Globus pallidus (tissue), 1 donor: ENCODE measurements around the gene ANKRD2.

Source experiments
- DNase-seq: peaks from one replicate; pipeline ENCODE4 v3.0.0-alpha.2; 2015; ENCODE audit warnings: low spot score

The ANKRD2 gene

DNA sequence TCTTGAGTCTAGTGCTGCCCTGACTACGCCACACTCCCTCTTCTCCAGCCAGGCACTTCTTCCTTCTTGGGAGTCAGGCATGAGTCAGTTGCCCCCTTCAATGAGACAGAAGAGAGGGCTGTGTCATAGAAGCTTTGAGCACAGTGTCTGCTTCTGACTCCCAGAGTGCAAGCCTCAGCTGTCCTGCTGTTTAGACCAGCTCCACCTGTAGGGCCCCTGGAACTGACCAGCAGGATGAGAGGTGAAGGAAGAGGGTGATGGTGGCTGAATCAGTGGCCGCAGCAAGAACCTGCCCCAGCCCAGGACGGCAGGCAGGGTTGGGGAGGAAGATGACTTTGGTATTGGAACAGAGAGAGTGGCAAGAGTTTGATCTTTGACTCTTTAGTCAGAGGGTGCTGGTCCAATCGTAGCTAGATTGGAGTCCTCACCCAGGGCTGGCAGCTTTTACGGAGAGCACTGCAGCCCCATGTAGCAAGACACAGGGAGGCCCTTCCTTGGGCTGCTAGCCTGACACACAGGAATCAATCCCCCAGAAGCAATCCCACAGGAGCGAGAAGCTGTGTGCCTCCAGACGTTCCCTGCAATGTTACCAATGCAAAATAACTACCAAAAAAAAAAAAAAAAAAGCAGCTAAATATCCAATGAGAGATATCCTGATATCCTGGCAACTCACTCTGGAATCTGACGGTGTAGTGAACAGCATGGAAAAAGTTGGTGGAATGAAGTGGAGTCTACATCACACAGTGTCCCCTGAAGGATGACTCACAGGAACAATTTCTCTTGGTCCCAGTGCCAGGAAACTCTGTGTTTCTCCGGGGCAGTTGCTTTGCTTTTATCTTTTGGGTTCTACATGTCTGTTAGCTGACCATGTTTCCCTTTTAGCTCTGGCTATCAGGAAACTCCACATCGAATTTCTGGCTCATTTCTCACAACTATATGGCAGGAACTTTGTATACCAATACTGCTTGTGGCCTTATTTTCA, 23.8 kb downstream of the ANKRD2 start:
- DNase-seq, result no peak

DNA sequence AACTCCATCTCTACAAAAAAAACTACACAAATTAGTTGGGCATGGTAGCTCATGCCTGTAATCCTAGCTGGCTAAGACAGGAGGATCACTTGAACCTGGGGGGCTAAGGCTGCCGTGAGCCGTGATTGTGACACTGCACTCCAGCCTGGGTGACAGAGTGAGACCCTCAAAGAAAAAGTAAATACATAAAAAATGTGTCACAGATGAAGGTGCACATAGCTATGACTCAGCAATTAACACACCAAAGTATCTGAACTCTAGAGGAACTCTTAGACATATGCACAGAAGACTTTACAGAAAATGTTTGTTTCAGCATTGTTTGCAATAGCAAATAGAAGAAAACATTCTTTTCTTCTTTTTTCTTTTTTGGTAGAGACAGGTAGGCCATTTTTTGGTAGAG, 25.2 kb downstream of the ANKRD2 start:
- DNase-seq, result no peak

DNA sequence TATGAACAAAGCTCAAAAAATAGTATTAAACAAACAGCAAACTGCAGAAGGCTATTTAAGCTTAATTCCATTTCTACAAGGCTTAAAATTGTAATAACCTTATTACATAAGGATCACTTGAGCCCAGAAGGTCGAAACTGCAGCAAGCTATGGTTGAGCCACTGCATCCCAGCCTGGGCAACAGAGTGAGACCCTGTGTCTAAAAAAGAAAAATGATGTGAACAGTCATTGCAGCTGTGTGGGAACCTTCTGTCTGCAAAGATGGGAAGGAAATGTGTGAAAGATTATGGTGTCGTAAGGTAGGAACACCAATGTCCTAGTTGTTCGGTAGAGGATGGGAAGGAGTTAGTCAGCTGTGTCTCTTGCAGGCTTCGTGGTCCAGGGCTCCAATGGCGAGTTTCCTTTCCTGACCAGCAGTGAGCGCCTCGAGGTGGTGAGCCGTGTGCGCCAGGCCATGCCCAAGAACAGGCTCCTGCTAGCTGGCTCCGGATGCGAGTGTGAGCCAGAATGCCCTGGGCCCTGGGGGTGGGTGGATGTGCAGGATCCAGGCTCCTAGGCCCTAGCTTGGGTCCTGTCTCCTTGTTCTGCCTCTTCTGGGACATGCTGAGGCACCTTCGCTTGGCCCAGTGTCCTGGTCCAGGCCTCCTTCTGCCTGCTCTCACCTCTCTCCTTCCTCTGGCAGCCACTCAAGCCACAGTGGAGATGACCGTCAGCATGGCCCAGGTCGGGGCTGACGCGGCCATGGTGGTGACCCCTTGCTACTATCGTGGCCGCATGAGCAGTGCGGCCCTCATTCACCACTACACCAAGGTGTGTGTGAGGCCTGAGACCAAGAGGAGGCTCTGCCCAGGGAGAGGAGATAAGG, 26.1 kb downstream of the ANKRD2 start:
- no peak for DNase-seq

DNA sequence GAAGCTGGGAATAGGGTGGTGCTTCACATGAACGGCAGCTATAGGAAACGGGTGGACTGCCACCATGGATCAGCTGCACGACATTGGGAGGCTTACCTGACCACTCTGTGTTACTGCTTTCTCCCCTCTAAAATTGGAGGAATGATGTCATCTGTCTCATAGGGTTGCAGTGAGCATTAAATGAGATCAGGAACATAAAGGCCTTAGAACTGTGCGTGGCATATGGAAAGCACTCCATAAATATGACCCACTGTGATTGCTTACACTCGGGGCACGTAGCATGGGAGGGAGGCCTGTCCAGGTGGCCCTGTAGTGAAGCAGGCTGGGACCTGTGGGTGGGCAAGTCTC, 26.7 kb downstream of the ANKRD2 start:
- no peak for DNase-seq

DNA sequence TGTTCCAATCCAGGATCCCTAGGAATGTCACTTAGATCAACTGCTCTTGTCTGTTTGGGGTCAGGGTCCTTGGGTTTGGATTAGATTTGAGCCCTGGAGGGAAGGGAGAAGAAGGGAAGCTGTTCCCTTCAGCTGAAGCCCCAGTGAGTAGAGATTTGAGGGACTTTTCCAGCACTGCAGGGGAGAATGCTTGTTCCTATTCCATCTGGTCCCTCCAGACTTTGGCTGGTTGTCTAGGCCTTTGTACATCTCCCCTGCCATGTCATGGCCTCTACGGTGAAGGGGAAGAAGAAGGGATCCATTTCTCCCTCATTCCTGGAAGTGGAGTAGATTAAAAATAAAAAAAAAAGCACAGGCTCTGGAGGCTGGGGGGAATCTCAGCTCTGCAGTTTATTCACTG, 28.0 kb downstream of the ANKRD2 start:
- DNase-seq, result no peak

DNA sequence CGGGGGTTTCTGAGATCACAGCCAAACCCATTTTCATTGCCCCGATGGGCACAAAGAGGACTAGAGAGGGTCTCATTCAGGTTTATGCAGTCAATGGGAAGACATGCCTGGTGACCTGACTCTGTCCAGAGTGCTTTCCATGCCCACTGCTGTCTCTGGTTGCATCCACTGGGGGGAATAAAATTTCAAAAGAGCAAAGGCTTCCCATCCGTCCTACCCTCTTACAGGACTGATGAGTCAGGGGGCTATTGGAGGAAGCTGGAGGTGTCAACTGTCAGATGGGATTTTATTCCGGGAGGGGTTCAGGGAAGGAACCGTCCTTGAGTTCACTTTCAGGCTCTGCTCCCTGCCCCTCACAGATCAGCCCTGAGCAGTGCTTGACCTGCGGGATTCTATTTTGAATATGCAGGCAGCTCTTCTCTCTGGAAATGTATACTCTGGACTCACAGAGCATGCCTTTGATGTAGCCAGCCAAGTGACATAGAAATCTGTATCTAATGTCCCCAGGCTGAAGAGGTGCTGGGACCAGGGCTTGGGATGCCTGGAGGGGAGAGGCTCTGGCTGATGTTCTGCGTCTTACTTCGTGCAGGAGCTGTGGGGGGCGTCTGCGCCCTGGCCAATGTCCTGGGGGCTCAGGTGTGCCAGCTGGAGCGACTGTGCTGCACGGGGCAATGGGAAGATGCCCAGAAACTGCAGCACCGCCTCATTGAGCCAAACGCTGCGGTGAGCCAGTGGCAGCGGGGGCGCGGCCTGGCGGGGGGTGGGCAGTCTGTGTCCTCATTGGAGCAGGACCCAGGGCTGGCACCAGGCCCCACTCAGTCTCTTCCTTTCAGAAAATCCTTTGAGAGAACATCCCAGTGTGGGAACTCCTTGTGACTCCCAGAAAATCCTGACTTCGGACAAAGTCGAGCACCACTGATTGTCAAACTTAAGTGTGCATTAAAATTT, 29.0 kb downstream of the ANKRD2 start:
- peak; percentile 53 for DNase-seq

DNA sequence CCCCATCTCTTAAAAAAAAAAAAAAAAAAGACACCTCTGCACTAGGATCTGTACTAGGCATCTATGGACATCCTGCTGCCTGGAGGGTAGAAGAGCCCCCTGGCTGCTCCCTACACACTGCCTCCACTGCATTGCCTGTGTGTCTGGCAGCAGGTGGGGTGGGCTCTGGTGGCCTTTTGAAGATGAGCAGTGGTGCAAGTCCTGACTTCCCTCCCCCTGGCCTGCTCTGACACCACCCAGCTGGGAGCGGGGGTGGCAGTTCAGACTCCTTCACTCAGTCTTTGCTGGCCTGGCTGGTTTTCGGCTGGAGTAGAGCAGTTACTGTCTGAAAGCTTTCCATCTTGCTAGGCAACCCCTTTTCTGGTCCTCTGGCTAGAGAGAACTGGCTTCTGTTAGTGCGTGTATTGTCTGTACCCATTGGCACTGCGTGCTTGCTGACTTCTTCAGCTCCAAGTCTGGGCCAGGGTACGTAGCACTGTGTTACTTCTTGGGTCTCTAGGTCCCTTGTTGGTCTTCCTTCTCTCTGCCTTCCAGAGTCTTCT, 34.6 kb downstream of the ANKRD2 start:
- DNase-seq, result peak; percentile 55

DNA sequence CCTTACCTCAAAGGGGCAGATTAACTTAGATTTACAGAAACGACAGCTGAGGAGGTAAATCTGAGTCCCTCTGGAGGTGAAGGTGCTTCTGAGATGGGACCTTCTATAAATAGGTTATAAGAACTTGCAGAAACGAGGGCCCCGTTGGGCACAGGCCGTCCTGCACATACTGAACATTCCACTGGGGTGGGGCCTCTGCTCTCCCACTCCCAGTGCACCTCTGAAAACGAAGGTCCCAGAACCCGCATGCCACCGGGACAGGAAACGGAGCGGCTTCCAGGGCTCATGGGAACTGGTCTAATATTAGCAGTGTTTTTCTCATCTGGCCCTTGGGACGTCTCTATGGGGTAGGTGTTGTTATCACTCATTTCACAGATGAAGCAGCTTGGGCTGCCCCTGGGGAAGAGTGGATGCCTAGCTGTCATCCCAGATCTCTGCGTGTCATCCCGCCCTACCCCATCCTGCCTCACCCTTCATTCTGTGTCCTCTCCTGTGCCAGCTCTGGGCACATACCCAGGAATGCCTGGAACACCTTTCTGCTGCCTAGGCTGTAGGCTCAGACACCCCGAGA, 36.5 kb downstream of the ANKRD2 start:
- DNase-seq, result no peak

DNA sequence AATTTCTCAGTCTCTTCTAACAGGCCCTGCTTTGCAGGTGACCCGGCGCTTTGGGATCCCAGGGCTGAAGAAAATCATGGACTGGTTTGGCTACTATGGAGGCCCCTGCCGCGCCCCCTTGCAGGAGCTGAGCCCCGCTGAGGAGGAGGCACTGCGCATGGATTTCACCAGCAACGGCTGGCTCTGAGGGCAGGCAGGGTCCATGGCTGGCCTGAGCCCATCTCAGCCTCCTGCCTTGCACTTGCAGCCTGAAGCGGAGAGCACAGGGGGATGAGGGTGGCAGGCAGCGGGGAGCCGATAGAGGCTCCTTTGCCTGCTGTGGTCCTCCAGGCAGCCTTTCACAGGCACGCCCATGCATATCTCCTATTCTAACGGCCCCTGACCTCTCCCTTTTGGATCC, 38.9 kb downstream of the ANKRD2 start:
- no peak for DNase-seq

DNA sequence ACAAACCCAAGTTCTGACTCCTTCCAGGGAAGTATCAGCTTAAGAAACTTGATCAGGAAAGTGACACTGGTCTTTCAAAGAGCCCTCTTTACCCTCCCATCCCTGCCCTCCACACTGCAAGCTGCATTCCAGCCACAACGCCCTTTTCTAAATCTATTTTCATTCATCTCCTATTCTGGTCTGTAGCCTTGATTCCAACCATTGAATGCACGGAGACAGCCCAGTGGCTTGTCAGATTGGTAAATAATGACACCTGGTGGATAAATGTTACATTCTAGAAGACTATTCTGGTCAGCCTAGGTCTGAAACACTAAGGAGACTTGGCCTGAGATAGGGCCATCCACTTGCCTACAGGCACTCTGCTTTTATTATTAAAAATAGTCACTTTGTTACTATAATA, 39.8 kb downstream of the ANKRD2 start:
- peak; percentile 21 for DNase-seq

DNA sequence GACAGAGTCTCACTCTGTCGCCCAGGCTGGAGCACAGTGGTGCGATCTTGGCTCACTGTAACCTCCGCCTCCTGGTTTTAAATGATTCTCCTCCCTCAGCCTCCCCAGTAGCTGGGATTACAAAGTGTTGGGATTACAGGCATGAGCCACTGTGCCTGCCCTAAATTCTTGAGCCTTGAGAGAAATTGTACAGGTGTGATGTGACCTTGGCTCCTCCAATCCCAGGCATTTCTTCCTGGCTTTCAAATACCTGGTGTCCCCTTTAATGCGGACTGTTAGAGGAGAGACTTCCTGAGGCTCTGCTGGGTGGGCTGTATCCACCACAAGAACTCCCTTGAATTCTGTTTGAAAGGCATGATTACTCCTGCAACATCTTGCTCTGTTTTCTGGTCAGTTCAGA, 45.7 kb downstream of the ANKRD2 start:
- no peak for DNase-seq

DNA sequence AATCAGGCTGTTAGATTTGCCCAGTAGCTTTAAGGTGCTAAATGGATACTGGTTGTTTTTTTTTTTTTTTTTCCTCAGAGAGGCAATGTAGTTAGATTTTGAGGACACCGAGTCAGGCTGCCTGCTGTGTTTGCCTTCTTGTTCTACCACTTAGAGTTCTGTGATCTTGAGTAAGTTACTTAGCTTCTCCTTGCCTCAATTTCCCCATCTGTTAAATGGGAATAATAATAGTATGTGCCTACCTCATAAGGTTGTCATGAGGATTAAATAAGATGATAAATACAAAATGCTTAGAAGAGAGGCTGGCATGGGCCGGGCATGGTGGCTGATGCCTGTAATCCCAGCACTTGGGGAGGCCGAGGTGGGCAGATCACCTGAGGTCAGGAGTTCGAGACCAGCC, 46.2 kb downstream of the ANKRD2 start:
- no peak for DNase-seq

DNA sequence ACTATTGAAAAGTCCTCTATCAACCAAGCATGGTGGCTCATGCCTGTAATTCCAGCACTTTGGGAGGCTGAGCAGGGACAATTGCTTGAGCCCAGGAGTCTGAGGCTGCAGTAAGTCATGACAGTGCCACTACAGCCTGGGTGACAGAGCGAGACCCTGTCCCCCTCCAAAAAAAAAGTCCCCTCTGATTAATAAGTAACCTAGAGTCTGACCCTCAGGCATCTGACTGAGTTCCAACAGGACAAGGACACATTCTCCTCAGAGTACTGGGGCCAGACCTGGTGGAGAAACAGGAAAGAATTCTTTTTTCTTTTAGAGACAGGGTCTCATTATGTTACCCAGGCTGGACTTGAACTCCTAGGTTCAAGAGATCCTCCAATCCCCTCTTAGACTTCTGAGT, 50.7 kb downstream of the ANKRD2 start:
- no peak for DNase-seq

DNA sequence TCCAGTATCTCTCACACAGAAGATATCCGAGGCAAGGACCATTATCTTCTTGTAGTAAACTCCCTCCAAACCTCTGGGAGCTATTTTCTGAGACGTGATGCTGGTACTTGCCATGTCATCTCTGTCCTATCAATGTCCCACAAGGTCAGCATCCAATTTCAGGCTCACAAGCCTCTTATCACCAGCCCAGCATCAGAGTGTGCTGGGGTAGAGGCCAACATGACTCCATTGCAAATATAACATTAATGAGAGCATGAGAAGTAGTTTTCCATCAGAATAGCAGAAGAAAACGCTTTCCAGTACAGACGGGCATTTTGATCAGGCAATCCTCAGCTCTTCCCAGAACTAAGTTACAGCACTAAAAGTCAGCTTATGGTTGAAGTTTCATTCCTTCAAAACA, 55.2 kb downstream of the ANKRD2 start:
- no peak for DNase-seq

DNA sequence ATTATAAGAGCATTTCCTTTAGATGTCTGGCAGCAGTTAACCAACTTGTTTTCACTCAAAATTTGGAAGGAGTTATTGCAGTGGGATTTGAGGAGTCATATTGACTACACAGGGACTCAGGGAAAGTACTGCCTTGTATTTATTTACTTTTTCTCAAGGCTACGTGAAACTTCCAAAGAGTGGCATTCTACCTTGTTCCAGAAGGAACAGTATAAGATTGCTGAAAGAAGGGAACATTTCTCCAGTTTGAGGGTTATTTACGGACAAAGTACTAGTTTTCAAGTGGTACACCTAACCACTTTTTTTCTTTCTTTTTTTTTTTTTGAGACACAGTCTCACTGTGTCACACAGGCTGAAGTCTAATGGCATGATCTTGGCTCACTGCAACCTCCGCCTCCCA, 55.6 kb downstream of the ANKRD2 start:
- no peak for DNase-seq

DNA sequence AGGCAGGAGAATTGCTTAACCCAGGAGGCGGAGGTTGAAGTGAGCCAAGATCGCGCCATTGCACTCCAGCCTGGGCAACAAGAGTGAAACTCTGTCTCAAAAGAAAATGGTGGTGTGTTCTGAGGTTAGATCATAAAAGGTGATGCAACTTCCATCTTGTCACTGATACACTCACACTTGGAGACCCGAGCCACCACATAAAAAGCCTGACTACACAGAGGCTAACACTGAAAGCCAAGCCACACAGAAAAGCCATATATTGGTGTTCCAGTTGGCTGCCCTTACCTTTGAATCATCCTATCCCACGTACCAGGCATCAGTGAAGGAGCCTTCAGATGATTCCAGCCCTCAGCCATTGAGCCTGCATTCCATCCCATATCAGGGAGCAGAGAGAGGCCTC, 56.7 kb downstream of the ANKRD2 start:
- DNase-seq, result no peak

DNA sequence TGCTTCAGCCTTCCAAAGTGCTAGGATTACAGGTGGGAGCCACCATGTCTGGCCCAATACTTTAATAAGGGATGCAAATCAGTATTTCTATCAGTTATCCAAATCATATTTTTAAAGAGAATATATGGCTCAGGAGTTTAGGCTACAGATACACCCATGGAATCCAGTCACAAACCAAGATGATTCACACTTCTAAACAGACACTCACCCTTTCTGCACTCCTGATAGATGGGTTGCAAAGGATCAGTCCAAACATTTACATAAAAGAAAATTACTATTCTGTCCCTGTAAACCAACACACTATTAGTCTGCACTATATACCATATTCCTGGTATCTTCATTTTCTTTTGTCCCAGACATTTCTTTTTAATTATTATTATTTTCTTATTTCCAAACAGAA, 58.5 kb downstream of the ANKRD2 start:
- DNase-seq, result no peak

DNA sequence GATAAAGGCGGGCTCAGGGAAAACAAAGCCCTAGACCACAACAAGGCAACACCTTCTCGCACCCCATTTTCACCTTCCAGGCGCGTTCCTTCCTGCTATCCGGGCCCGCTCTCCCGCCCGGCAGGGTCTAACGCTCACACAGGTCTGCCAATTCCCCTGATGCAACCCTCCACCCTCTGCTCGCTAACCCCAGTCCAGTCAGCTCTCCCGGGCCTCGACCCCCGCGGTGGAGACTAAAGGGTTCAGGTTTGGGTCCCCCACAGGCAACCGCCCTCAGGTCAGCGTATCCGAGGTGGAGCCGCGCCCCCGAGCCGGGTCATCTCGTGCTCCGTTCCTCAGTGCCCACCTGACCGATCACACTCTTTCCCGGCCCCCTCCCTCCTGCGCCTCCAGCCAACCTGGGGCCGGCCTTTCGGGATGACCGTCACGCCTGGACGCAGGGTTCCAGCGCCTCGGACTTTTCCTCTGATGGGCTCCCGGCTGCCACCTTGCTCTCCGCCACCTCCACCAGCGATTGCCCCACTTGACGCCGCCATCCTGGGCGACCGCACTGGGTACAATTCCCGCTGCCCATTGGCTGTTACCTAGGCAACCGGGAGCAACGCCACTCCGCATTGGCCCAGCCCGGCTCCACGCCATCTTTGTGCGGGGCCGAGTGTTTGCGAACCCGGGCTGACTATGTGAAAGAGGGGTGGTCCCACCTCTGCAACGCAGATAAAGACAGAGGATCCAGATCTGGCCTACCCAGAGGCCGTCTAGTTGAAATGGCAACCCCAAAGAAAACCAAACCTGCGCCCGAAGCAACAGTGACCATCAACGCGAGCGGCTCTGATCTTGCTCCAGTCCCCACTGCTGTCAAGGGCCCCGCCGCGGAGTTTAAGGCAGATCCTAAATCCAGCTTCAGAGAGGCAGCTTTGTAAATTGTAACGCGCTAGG, 60.6 kb downstream of the ANKRD2 start, which contains the start of gene MORN4:
TSS of gene MORN4 (minus strand) at position 552 of the 936 bp plus-strand sequence. CDS start 13,847 bp downstream, outside the sequence.
- DNase-seq, result peak; percentile 90
